Esophagus squamous epithelium (tissue), 4 donors: ENCODE results near the gene DGKB.

ENCODE experiments used
- POLR2A ChIP-seq, 4 donors: fragments of 450-650 bp; IDR thresholded peaks; one replicate each; pipeline ENCODE4 v1.6.1; 2017; ENCODE audit warnings: antibody characterized with exemption in 4 of 4, mild to moderate bottlenecking in 4 of 4, moderate library complexity in 3 of 4
- TF ChIP-seq, protein P1 (sequence below), 6 experiments: fragments of 450-650 bp in 4 of 6; fragments of 200-600 bp in 2 of 6; sonication (generic) in 2 of 6; IDR thresholded peaks; one replicate each; pipeline ENCODE4 v1.5.1; 2016 to 2019; ENCODE audit warnings: antibody characterized with exemption in 6 of 6, mild to moderate bottlenecking in 4 of 6, moderate library complexity in 4 of 6

DNA sequence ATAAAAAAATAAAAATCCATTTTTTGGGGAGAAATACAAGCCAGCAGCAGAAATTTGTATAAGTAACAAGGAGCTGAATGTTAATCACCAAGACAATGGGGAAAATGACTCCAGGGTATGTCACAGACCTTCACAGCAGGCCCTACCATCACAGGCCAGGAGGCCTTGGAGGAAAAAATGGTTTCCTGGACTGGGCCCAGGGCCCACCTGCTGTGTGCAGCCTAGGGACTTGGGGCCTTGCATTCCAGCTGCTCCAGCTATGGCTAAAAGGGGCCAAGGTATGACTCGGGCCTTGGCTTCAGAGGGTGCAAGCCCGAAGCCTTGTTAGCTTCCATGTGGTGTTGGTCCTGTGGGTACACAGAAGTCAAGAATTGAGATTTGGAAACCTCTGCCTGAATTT, 126.3 kb downstream of the DGKB start:
- TF ChIP-seq, protein P1, sequence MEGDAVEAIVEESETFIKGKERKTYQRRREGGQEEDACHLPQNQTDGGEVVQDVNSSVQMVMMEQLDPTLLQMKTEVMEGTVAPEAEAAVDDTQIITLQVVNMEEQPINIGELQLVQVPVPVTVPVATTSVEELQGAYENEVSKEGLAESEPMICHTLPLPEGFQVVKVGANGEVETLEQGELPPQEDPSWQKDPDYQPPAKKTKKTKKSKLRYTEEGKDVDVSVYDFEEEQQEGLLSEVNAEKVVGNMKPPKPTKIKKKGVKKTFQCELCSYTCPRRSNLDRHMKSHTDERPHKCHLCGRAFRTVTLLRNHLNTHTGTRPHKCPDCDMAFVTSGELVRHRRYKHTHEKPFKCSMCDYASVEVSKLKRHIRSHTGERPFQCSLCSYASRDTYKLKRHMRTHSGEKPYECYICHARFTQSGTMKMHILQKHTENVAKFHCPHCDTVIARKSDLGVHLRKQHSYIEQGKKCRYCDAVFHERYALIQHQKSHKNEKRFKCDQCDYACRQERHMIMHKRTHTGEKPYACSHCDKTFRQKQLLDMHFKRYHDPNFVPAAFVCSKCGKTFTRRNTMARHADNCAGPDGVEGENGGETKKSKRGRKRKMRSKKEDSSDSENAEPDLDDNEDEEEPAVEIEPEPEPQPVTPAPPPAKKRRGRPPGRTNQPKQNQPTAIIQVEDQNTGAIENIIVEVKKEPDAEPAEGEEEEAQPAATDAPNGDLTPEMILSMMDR (IDR thresholded peaks at IDR 0.05) = no peak
- no peak for TF ChIP-seq POLR2A (IDR thresholded peaks at IDR 0.05)
